ENCODE data around the gene ZRANB3. TPM values are rescaled to one million over a fixed set of nuclear protein-coding genes. Genes with fewer than 3 reads are reported as not detected.
"Not testable (repeated sequence)": the region's sequence is repeated elsewhere in the genome, so short reads cannot be mapped to it uniquely, and the experiment has no call there.

ZRANB3 gene
- total RNA-seq, 2 experiments from 2014 or later, result 11.8 to 12.7 TPM

- no peak overlapping the region for H3K4me3 Mint-ChIP-seq
- peaks cover 12% of the 10 kb centered on the region for H3K4me1 Mint-ChIP-seq (ENCODE audit: low read depth)
- ATAC-seq (no peak), DNase-seq (no peak)
- peak overlapping the region; percentile 34 for H3K27ac Mint-ChIP-seq
- H3K9me3 Mint-ChIP-seq (ENCODE audit: insufficient read depth), result peaks cover 10% of the 10 kb centered on the region
- no peaks in the 10 kb centered on the region for H3K27me3 Mint-ChIP-seq (ENCODE audit: low read depth)
- ChIA-PET POLR2A (interaction anchor here (0.8 kb wide), 1 partner anchor 102 kb away, joined by 3 read pairs; no protein-coding TSS in a partner anchor), CTCF (interaction anchor here (0.8 to 1.0 kb wide), 2 partner anchors 11 to 14 kb away, joined by 3 read pairs; no protein-coding TSS in a partner anchor)
- peaks cover 36% of the 10 kb centered on the region for H3K36me3 Mint-ChIP-seq (ENCODE audit: low read depth)
These were observed 427.2 kb downstream of the ZRANB3 start for GRCh38 chr2:135103843-135104242.

GRCh38 chr2:135099802-135100483, 431.1 kb downstream of the ZRANB3 start:
- CTCF ChIA-PET, result interaction anchor here (0.5 kb wide), 1 partner anchor 37 kb away, joined by 4 read pairs; no protein-coding TSS in a partner anchor
- Mint-ChIP-seq H3K27me3 (ENCODE audit: low read depth) (no peaks in the 10 kb centered on the region), H3K4me3 (peak overlapping the region; percentile 53), H3K27ac (peak overlapping the region; percentile 73), H3K36me3 (ENCODE audit: low read depth) (peaks cover 31% of the 10 kb centered on the region), H3K9me3 (ENCODE audit: insufficient read depth) (peaks cover 10% of the 10 kb centered on the region), H3K4me1 (ENCODE audit: low read depth) (peaks cover 16% of the 10 kb centered on the region)
- DNase-seq (no peak), ATAC-seq (no peak)
- POLR2A ChIA-PET, result no interaction called here

- Mint-ChIP-seq H3K4me1 (ENCODE audit: low read depth) (peaks cover 7% of the 10 kb centered on the region), H3K9me3 (ENCODE audit: insufficient read depth) (no peaks in the 10 kb centered on the region), H3K4me3 (no peak overlapping the region), H3K36me3 (ENCODE audit: low read depth) (peaks cover 30% of the 10 kb centered on the region), H3K27ac (no peak overlapping the region), H3K27me3 (ENCODE audit: low read depth) (no peaks in the 10 kb centered on the region)
- DNase-seq (no peak), ATAC-seq (no peak)
- ChIA-PET CTCF (no interaction called here), POLR2A (no interaction called here)
These were observed 433.3 kb downstream of the ZRANB3 start for GRCh38 chr2:135097532-135098231.

GRCh38 chr2:135096665-135097446, 434.2 kb downstream of the ZRANB3 start:
- ChIA-PET CTCF (no interaction called here), POLR2A (no interaction called here)
- Mint-ChIP-seq H3K27ac (no peak overlapping the region), H3K27me3 (ENCODE audit: low read depth) (no peaks in the 10 kb centered on the region), H3K4me3 (no peak overlapping the region), H3K36me3 (ENCODE audit: low read depth) (peaks cover 25% of the 10 kb centered on the region), H3K9me3 (ENCODE audit: insufficient read depth) (no peaks in the 10 kb centered on the region), H3K4me1 (ENCODE audit: low read depth) (peaks cover 7% of the 10 kb centered on the region)
- ATAC-seq, result no peak
- no peak for DNase-seq

GRCh38 chr2:135095591-135095990, 435.4 kb downstream of the ZRANB3 start:
- Mint-ChIP-seq H3K4me1 (ENCODE audit: low read depth) (peaks cover 7% of the 10 kb centered on the region), H3K4me3 (no peak overlapping the region), H3K27ac (no peak overlapping the region), H3K27me3 (ENCODE audit: low read depth) (no peaks in the 10 kb centered on the region), H3K36me3 (ENCODE audit: low read depth) (peaks cover 23% of the 10 kb centered on the region), H3K9me3 (ENCODE audit: insufficient read depth) (no peaks in the 10 kb centered on the region)
- POLR2A ChIA-PET, result no interaction called here
- DNase-seq, result no peak
- no peak for ATAC-seq
- CTCF ChIA-PET, result no interaction called here

GRCh38 chr2:135094508-135094907, 436.5 kb downstream of the ZRANB3 start:
- ChIA-PET POLR2A (no interaction called here), CTCF (no interaction called here)
- H3K9me3 Mint-ChIP-seq (ENCODE audit: insufficient read depth), result no peaks in the 10 kb centered on the region
- no peak for DNase-seq
- no peak overlapping the region for H3K27ac Mint-ChIP-seq
- no peak overlapping the region for H3K4me3 Mint-ChIP-seq
- H3K4me1 Mint-ChIP-seq (ENCODE audit: low read depth), result peaks cover 4% of the 10 kb centered on the region
- H3K27me3 Mint-ChIP-seq (ENCODE audit: low read depth), result no peaks in the 10 kb centered on the region
- H3K36me3 Mint-ChIP-seq (ENCODE audit: low read depth), result peaks cover 25% of the 10 kb centered on the region
- no peak for ATAC-seq

- Mint-ChIP-seq H3K27ac (no peak overlapping the region), H3K36me3 (ENCODE audit: low read depth) (peaks cover 33% of the 10 kb centered on the region), H3K4me1 (ENCODE audit: low read depth) (peaks cover 4% of the 10 kb centered on the region), H3K27me3 (ENCODE audit: low read depth) (no peaks in the 10 kb centered on the region), H3K4me3 (no peak overlapping the region), H3K9me3 (ENCODE audit: insufficient read depth) (no peaks in the 10 kb centered on the region)
- ChIA-PET CTCF (interaction anchor here (0.7 kb wide), 1 partner anchor 9 kb away, joined by 4 read pairs; no protein-coding TSS in a partner anchor), POLR2A (interaction anchor here (0.6 to 0.9 kb wide), 2 partner anchors 22 to 40 kb away, joined by 3 read pairs; no protein-coding TSS in a partner anchor)
- ATAC-seq (no peak), DNase-seq (no peak)
These were observed 437.2 kb downstream of the ZRANB3 start for GRCh38 chr2:135093670-135094330.

- H3K4me3 Mint-ChIP-seq, result no peak overlapping the region
- ATAC-seq (no peak), DNase-seq (no peak)
- ChIA-PET POLR2A (interaction anchor here (0.9 kb wide), 1 partner anchor 40 kb away, joined by 3 read pairs; no protein-coding TSS in a partner anchor), CTCF (interaction anchor here (0.6 to 0.7 kb wide), 2 partner anchors 9 to 11 kb away, joined by 3 to 4 read pairs; no protein-coding TSS in a partner anchor)
- H3K27ac Mint-ChIP-seq, result peak overlapping the region; percentile 22
- H3K9me3 Mint-ChIP-seq (ENCODE audit: insufficient read depth), result no peaks in the 10 kb centered on the region
- H3K36me3 Mint-ChIP-seq (ENCODE audit: low read depth), result peaks cover 34% of the 10 kb centered on the region
- H3K4me1 Mint-ChIP-seq (ENCODE audit: low read depth), result peaks cover 4% of the 10 kb centered on the region
- H3K27me3 Mint-ChIP-seq (ENCODE audit: low read depth), result no peaks in the 10 kb centered on the region
These were observed 437.8 kb downstream of the ZRANB3 start for GRCh38 chr2:135093193-135093592.

- CTCF ChIA-PET, result no interaction called here
- H3K27ac Mint-ChIP-seq, result no peak overlapping the region
- peaks cover 4% of the 10 kb centered on the region for H3K4me1 Mint-ChIP-seq (ENCODE audit: low read depth)
- no peaks in the 10 kb centered on the region for H3K27me3 Mint-ChIP-seq (ENCODE audit: low read depth)
- no peak overlapping the region for H3K4me3 Mint-ChIP-seq
- ATAC-seq (no peak), DNase-seq (no peak)
- H3K36me3 Mint-ChIP-seq (ENCODE audit: low read depth), result peaks cover 41% of the 10 kb centered on the region
- H3K9me3 Mint-ChIP-seq (ENCODE audit: insufficient read depth), result peaks cover 4% of the 10 kb centered on the region
- POLR2A ChIA-PET, result no interaction called here
These were observed 439.3 kb downstream of the ZRANB3 start for GRCh38 chr2:135091681-135092080.

GRCh38 chr2:135089597-135089996, 441.4 kb downstream of the ZRANB3 start:
- H3K4me3 Mint-ChIP-seq; POLR2A ChIA-PET; H3K27me3 Mint-ChIP-seq (ENCODE audit: low read depth); H3K9me3 Mint-ChIP-seq (ENCODE audit: insufficient read depth); H3K4me1 Mint-ChIP-seq (ENCODE audit: low read depth); DNase-seq; H3K27ac Mint-ChIP-seq; ATAC-seq: not testable (repeated sequence)
- H3K36me3 Mint-ChIP-seq (ENCODE audit: low read depth), result peaks cover 40% of the 10 kb centered on the region
- CTCF ChIA-PET, result interaction anchor here (0.8 kb wide), 1 partner anchor 14 kb away, joined by 3 read pairs; no protein-coding TSS in a partner anchor

All from activated CD8-positive, alpha-beta T cell treated with anti-CD3 and anti-CD28 coated beads, Interleukin-2, amount 10 ng/mL, durations not matched to agents 7 days and 5 days (primary cell).